ENCODE data around the gene GREB1.

The GREB1 gene

DNA sequence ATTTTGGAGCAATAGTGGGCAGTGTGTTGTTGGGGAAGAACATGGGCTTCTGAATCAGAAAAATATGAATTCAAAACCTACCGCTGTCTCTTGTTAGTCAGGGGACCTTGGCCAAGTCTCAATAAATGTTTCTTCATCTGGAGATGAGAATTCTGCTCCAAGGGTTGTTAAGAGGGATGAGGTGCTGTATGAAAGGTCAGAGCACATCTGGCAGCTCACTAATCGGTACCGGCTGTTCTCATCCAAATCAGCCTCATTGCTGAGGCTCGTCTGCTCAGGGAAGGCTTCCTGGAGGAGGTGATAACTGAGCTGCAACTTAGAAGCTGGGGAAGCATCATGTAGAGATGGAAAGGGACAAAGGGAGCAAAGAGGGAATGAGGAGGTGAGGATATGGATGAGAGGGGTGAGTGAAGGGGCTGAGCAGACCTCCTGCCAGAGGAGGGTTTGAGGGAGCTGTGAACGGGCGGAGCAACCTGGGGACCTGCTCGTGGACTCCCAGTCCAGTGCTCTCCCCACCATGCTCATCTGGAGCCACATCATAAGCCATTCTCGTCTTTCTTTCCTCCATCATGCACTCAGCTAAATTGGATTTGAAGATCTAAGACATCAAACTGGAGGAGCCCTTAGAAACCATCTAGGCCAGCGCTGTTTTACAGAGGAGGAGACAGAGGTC lies 47.4 kb downstream of the GREB1 start:
- DNase-seq, result no peak

GRCh38 chr2:11581797-11582611 lies 48.2 kb downstream of the GREB1 start:
- no peak for DNase-seq

- peak; percentile 11 to 46 for DNase-seq
Observed at GRCh38 chr2:11582612-11582861, 48.7 kb downstream of the GREB1 start.

DNA sequence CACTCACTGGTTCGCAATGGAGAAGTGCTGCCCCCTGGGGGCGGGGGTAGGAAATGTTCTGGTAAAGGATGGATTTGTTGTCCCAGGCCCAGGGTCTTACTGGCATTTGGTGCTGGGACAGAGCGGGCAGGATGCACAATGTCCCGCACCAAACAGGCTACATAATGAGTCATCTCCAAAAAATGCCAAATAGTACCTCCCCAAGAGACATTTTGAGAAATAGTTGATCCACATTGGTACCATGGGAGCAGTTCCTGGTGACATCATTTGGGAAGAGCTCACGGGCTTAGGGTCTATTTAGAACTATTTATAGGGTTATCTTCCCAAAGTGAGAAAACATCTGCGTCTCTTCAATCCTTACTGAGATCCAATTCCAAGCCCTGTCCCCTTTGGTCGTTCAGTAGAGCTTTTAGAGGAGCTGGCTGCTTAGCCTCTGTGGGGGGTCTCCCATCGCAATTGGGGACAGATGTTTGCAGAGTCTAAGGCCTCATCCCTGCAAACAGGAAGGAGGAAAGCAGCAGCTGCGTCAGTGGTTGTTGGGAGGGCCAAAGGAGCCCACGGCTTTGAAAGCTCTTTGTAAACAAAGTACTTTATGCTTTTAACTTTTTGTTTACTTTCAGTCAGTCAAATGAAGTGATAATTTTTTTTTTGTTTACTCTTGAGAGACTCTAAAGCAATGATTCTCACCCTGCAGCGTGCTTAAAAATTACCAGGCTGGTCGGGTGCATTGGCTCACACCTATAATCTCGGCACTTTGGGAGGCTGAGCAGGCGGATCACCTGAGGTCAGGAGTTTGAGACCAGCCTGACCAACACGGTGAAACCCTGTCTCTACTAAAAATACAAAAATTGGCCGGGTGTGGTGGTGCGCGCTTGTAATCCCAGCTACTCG lies 49.3 kb downstream of the GREB1 start:
- DNase-seq, result no peak

DNA sequence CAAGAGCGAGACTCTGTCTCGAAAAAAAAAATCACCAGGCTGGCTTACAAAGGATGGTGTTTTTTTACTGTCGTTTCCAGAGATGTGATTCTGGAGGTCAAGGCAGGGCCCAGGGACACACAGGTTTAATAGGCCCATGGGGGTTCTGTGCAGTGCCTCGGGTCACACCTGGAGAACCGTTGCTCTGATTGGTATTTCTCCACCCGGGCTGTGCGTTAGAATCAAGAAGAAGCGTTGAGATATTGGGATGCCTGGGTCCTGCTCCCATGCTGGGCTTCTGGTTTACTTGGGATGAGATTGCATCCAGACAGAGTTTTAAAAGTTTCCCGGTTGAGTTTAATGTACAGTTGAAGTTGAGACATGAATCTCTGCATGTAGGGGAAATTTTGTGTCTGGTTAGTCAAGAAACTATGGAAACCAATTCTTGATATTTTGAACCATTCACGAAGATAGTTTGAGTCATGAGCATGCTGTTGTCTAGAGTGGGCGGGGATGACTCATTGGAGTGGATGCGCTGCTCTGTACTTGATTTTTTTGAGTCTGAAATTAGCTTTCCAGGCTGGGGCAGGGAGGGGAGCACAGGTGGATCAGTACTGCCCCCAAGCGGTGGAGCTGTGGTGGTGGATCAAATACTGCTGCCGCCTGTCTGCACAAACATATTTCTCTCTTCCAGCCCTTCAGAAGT lies 50.1 kb downstream of the GREB1 start:
- peak; percentile 54 to 89 for DNase-seq

- DNase-seq, result no peak
Observed at GRCh38 chr2:11584525-11585056, 50.7 kb downstream of the GREB1 start.

DNA sequence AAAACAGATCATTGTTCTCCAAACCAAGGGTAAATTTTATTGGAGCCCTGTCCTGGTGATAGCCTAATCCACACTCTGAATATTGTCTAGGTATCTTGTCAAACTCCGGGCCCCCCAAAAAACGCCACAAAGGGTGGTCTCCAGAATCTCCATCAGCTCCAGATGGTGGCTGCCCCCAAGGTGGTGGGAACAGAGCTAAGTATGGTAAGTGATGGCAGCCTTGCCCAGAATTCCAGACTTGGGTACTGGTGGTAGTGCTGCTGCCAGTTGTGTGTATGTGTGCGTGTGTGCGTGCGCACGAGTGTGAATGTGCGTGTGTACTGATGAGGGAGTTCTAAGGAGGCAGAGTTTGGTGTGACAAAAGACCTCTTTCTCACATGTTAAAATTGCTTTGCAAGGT lies 51.2 kb downstream of the GREB1 start:
- no peak for DNase-seq

GRCh38 chr2:11588228-11589110 lies 54.6 kb downstream of the GREB1 start:
- no peak for DNase-seq

GRCh38 chr2:11589316-11589940 lies 55.6 kb downstream of the GREB1 start:
- DNase-seq, result no peak

DNA sequence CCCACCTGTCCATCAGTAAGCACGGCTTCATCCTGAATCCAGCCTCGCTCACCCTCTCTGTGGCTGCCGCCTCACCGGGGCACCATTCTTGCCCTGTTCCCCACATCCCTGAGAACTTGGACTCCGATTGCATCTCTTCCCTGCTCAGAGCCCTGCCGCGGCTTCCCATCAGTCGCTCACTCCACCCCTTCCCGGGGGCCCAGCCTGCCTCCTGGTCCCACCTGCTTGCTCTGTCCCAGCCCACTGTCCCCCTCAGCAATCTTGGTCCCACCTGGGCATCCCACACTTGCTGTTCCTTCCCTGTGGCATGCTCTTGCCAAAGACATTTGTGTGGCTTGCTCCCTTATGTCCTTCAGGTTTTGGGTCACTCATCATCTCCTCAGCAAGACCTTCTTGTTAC lies 56.3 kb downstream of the GREB1 start:
- no peak for DNase-seq

DNA sequence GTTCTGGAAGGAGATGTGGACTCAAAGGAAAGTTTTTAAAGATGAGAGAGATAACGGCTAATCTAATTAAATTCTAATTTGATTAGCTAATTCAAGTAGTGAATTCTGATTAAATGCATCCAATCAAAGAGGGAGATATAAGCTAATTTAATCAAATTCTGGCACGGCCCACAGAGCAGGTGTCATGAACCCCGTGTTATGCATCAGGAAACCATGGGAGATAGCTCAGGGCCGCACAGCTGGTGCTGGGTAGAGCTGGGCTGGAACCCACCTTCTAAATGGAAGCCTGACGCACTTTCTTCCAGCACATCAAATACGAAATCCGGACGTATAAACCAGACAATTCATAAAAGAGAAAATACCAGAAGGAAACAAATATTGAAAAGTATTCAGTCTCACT lies 57.2 kb downstream of the GREB1 start:
- no peak for DNase-seq

GRCh38 chr2:11592671-11593574 lies 59.1 kb downstream of the GREB1 start:
- DNase-seq, result no peak

GRCh38 chr2:11596801-11597200 lies 63.0 kb downstream of the GREB1 start:
- no peak for DNase-seq

DNA sequence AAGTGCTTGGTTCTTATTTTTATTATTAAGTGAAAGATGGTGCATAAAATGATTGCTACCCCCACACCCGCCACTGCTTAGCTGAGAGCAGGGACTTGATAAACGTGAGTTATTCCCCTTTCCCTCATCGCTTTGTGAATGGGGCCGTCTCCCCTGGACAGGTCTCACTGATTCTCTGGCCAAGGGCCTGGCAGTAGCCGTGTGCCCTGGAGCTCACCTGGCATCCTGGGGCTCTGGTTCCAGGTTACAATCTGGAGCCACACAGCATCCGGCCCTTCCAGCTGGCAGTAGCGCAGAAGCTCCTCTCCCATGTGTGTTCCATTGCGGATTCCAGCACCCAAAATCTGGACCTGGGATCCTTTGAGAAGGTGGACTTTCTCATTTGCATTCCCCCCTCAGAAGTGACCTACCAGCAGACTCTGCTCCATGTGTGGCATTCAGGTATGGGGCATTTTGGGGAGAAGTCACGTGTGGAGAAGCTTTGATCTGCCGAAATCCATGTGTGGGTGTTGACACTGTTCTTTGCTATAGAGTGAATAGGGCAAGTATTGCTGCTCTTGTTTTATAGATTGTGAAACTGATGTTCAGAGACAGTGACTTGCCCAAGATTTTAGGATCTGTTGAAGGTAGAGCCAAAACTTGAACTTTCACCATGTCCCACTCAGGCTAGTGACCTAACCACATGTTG lies 63.8 kb downstream of the GREB1 start:
- DNase-seq, result no peak

GRCh38 chr2:11598228-11598731 lies 64.4 kb downstream of the GREB1 start:
- no peak for DNase-seq

GRCh38 chr2:11602563-11603204 lies 68.8 kb downstream of the GREB1 start:
- DNase-seq, result no peak

DNA sequence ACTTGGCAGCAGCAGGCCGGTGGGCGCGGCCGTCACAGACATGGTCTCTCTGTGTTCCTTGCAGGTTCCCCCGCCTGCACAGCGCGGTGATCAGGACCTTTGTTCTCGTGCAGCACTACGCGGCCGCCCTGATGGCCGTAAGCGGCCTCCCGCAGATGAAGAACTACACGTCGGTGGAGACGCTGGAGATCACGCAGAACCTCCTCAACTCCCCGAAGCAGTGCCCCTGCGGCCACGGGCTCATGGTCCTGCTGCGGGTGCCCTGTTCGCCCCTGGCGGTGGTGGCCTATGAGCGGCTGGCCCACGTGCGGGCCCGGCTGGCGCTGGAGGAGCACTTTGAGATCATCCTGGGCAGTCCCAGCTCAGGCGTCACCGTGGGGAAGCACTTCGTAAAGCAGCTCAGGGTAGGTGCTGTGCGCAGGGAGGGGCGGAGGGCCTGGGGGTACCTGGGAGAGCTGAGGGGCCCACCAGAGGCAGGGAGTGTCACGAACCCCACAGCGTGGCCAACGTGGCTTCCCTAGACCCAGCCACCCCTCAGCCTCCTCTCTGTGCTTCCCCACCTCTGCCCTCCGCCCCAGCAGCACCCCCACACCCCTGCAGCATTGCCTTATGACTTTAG lies 76.9 kb downstream of the GREB1 start:
- DNase-seq, result no peak

GRCh38 chr2:11611251-11611650 lies 77.4 kb downstream of the GREB1 start:
- DNase-seq, result no peak
